Bone marrow (tissue), 2 donors: ENCODE data around the gene C12orf76.

Experiments used
- DNase-seq, 2 donors: peaks; one replicate each; lab custom pipeline; 2025; lab: John Stamatoyannopoulos, UW

The C12orf76 gene

DNA sequence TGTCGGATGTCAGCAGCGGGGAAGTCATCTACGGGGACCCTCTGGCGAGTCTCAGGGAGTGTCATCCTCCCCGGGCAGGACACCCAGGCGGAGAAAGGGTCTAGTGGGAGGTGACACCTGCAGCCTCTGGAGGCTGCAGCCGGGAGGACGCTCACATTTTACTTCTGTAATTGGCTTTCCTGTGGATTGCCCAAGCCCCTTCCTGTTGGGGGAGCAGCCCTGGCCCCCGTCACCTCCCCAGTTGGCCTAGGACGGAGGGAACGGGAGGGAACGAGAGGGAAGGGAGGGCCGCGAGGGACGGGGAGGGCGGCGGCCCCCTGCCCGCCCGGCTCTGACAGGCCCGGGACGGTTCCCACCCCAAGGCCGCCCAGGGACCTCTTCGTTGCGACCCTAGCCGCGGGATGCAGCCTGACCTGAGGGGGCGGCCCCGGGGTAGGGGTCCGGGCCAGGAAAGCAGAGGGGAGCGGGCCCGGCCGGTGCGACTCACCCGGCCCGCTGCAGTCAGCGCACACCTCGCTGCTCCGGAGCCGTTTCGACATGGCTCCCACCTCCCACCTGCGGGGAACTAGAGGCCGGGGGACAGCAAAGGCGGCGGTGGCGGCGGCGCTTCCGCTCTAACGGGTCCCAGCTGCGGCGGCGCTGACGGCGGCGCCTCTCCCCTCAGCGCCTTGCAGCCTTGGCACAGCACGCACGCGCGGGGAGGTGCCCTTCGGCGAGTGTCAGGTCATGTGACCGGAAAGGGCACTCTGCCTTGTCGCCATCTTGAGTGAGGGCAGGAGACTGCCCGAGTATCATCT, 52.4 kb downstream of the C12orf76 start, which contains the start of gene GIT2:
Gene GIT2 (minus strand): TSS at position 683 of the 797 bp plus-strand sequence. CDS start 144 bp downstream, at position 539.
- peak; percentile 58 to 79 for DNase-seq

DNA sequence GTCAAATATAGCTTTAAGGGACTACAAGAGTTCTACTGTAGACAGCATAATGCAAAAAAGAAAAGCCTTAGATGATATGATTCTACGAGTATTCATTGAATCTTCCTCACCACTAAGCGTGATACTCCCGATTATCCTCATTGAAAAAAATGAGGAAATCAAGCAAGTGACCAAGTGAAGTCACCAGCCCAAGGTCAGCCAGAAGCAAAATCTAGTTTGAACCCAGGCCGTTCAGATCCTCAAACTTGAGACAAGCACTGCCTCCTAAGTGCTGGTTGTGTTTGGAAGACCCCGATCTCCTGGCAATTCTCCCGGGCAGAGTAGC, 53.0 kb downstream of the C12orf76 start:
- no peak for DNase-seq

DNA sequence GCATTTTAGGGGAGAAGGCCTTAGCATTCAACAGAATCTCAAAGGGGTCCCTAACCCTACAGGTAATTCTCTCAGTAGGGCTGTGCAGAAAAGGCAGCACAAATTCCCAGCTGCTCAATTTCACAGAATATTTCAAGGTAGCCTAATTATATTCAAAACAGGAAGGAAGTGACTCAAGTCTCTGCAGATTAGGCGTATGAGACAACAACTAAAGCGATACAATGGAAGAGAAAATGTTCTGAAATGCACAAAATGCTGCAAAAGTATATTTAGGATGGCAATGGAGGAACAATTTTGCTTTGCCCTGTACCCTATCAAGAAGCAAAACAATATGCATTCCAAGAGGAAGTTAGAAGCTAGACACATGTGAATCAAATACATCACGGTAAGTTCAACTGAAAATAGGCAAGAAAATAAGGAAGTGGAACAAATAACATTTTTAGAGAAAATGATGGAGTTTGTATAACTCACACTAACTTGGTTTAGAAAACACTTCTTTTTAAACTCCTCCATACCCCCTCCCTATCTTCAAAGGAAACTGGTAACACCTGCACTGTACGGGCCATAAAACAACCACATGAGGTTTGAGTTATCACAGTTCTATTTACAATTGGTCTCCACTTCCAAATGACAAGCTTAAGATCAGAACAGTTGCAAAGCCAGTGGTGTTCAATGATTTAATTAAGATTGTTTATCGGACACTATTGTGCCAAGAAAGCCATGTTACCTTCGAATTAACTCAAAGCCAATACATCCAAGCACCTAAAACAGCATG, 53.7 kb downstream of the C12orf76 start:
- DNase-seq: peak in 1 of 2 donors; percentile 68

DNA sequence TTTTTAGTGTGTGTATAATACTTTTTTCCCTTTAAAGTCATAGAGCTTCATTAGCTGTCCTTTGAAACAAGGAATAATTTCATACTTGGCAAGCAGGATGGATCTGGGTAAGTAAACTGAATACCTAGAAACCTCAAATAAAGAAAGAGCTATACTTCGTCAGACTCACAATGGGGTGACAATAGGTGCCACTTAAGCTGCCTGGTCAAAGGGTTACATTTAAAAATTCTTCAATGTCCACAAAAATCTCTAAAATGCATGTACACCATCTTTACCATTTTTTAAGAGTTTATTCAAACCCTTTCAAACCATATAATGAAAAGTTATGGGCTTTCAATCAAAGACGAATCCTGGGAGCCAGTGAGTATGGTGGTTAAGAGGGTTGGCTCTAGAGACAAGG, 55.2 kb downstream of the C12orf76 start:
- DNase-seq: no peak

DNA sequence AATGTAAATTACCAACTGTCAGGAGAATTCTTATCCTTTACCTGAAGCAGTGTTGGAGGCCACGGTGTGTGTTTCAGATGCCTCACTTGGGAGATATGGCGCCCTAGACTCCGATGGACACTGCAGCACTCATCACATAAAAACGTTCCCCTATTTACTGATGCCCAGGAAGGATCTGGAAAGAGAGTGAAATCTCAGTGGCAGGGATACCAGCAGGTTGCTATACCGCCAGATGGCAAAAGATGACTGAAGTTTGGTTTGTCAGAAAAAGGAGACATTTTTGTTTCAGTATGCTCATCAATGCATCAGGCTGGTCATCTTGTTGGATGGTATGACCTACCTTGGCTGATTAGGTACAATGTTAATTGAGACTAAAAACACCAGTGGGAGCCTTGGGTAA, 56.7 kb downstream of the C12orf76 start:
- no peak for DNase-seq
